Right renal pelvis (tissue), 4 donors: Measurements from ENCODE around the gene IDI1. TPM values are rescaled to one million over a fixed set of nuclear protein-coding genes. Genes with fewer than 3 reads are reported as not detected.

Source experiments
- DNase-seq, 4 donors: peaks; one replicate each; pipeline ENCODE4 v3.0.0-alpha.2; 2013; ENCODE audit warnings: low read depth in 4 of 4, low spot score in 3 of 4, missing footprints in 1 of 4
- polyA plus RNA-seq, 4 donors: library from polyadenylated mRNA; unstranded; fragments of 120-200 nt; gene quantifications; one replicate each; pipeline ENCODE4 v1.2.1, GENCODE V29; 2013; ENCODE audit not compliant: insufficient read length in 4 of 4

IDI1 gene
- 10 to 100 TPM; 66.7 to 87.5 (median 78.3) TPM for polyA plus RNA-seq

- DNase-seq = peak; percentile 93 to 95 (median 94)
Measured at GRCh38 chr10:1048732-1049424, at the start of gene IDI1. Gene IDI1 (minus strand): TSS chr10:1049119. CDS start chr10:1049003, 116 bp downstream.

- DNase-seq = no peak
Measured at GRCh38 chr10:1097436-1097835, 48.5 kb upstream of the IDI1 start.

- DNase-seq = no peak
Measured at GRCh38 chr10:1096287-1096889, 47.5 kb upstream of the IDI1 start.

- DNase-seq = no peak
Measured at GRCh38 chr10:1095498-1095897, 46.6 kb upstream of the IDI1 start.

- DNase-seq = no peak
Measured at GRCh38 chr10:1094112-1095057, 45.5 kb upstream of the IDI1 start.

- no peak for DNase-seq
Measured at GRCh38 chr10:1093696-1094095, 44.8 kb upstream of the IDI1 start.

- no peak for DNase-seq
Measured at GRCh38 chr10:1090696-1091095, 41.8 kb upstream of the IDI1 start.

GRCh38 chr10:1089017-1089689 is 40.2 kb upstream of the IDI1 start:
- no peak for DNase-seq

GRCh38 chr10:1086787-1087186 is 37.9 kb upstream of the IDI1 start:
- no peak for DNase-seq

- no peak for DNase-seq
Measured at GRCh38 chr10:1085258-1085657, 36.3 kb upstream of the IDI1 start.

GRCh38 chr10:1084011-1084950 is 35.4 kb upstream of the IDI1 start:
- no peak for DNase-seq

- no peak for DNase-seq
Measured at GRCh38 chr10:1083581-1083980, 34.7 kb upstream of the IDI1 start.

GRCh38 chr10:1078668-1079067 is 29.7 kb upstream of the IDI1 start:
- no peak for DNase-seq

GRCh38 chr10:1074748-1075308 is 25.9 kb upstream of the IDI1 start:
- no peak for DNase-seq

- DNase-seq = no peak
Measured at GRCh38 chr10:1074052-1074747, 25.3 kb upstream of the IDI1 start.

- DNase-seq = no peak
Measured at GRCh38 chr10:1070919-1071318, 22.0 kb upstream of the IDI1 start.

GRCh38 chr10:1068380-1069361 is 19.8 kb upstream of the IDI1 start:
- DNase-seq = no peak
